ENCODE measurements around the gene TNFSF15.

TNFSF15 gene

GRCh38 chr9:114805670-114806525 is at the start of gene TNFSF15:
TNFSF15 (minus strand) TSS chr9:114806039; CDS start chr9:114806012, 27 bp downstream.
- TF ChIP-seq CTCF (conservative IDR thresholded peaks at IDR 0.05) = no peak
- peak within 1 kb of the TSS; percentile 80 for H3K27ac ChIP-seq

DNA sequence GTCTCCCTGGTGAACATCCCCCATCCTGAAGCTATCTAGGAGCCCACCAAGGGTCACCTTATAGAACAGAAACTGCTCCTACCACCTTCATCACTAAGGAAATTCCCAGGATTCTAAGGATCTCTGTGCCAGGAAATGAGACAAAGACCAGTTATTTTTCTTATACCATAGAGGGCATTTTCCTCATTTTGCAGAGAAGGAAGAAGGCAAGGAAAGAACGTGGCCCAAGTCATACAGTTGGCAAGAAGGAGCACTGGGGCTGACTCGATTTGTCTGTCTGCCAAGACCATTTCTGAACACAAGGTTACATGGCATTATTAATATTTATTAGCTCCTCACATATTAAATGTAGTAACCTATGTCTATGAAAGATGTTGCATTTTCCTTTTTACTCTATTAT is 49.6 kb upstream of the TNFSF15 start:
- no peak for TF ChIP-seq CTCF (conservative IDR thresholded peaks at IDR 0.05)
- no peak overlapping the region for H3K27ac ChIP-seq

DNA sequence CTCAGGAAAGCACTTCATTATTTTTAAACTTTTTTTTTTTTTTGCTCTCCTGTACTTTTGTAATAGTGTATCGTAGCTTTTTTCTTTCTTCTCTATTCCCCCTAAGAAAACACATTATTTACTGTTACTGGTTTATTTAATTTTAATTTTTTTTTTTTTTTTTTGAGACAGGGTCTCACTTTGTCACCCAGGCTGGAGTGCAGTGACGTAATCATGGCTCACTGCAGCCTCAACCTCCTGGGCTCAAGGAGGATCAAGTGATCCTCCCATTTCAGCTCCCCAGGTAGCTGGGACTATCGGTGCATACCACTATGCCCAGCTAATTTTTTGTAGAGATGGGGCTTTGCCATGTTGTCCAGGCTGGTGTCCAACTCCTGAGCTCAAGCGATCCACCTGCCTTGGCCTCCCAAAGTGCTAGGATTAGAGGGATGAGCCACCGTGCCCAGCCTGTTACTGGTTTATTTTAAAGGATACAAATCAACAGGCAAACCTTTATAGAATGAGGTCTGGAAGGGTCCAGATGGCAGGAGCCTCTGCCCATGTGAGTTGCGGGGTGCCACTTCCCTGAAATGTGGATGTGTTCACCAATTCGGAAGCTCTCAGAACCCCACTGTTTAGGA is 49.0 kb upstream of the TNFSF15 start:
- no peak overlapping the region for H3K27ac ChIP-seq
- TF ChIP-seq CTCF (conservative IDR thresholded peaks at IDR 0.05) = no peak

- TF ChIP-seq CTCF (conservative IDR thresholded peaks at IDR 0.05) = no peak
- H3K27ac ChIP-seq = no peak overlapping the region
These were observed 47.4 kb upstream of the TNFSF15 start for GRCh38 chr9:114853071-114853855.

DNA sequence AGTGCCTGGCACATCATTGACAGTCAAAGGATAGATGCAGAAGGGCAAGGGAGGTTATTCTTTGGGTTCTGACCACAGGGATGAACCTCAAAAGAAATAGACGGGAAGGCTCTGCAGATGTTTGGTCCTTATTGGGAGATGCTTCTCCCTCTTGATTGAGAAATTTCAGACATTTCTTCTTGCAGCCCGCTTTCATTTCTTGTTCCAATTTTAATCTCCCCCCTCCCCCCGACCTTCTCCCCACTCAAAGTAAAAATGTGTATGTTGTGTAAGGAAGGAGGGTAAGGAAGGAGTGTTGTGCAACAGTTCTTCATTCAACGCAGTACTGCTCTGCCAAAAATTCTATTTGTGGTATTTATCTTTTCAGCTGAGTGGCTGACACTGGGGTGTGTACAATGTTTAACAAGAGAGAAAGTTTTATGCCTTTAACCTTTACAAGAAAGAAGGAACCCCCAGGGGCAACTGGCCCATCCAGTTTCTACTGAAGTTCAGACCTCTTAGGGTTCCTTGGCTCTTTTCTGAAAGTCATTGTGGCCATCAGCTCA is 46.3 kb upstream of the TNFSF15 start:
- no peak for TF ChIP-seq CTCF (conservative IDR thresholded peaks at IDR 0.05)
- no peak overlapping the region for H3K27ac ChIP-seq

- no peak overlapping the region for H3K27ac ChIP-seq
These were observed 45.5 kb upstream of the TNFSF15 start for GRCh38 chr9:114851306-114851705.

More at GRCh38 chr9:114851306-114851705, 45.5 kb upstream of the TNFSF15 start:
- TF ChIP-seq CTCF (conservative IDR thresholded peaks at IDR 0.05) = no peak
